HepG2 (cell line): Measurements from ENCODE around the gene DCUN1D4.

Experiments
- TF ChIP-seq, protein P1 (sequence below), 2 experiments: IDR thresholded peaks; 2 replicates each; pipeline ENCODE4 v1.6.1; 2011 to 2012; ENCODE audit warnings: low read length in 2 of 2, borderline replicate concordance in 1 of 2, low read depth in 1 of 2, mild to moderate bottlenecking in 1 of 2, moderate library complexity in 1 of 2
- TF ChIP-seq, protein P2 (sequence below): sonication (generic); formaldehyde crosslinking; IDR thresholded peaks from 2 replicates; pipeline ENCODE4 v1.5.0; 2020; ENCODE audit warnings: mild to moderate bottlenecking, missing genetic modification reagents, moderate library complexity

DNA sequence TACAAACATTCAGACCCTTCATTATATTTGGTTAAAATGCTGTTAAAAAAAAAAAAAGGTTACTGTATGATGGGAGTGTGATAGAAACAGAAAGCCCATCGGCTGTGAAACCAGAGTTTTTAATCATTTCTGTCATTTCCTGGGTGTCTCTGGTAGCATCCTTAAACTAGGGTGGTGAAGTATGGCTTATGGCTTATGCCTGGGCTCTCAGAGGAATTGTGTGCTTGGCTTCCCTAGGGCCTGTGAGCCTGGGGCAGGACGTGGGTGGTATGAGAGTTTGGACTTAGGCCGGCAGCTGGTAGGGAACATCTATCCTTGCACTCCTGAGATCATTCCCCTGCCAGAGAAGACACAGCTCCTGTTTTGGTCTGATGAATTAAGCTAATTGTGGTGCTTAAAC, 52.2 kb downstream of the DCUN1D4 start:
- TF ChIP-seq, protein P1, sequence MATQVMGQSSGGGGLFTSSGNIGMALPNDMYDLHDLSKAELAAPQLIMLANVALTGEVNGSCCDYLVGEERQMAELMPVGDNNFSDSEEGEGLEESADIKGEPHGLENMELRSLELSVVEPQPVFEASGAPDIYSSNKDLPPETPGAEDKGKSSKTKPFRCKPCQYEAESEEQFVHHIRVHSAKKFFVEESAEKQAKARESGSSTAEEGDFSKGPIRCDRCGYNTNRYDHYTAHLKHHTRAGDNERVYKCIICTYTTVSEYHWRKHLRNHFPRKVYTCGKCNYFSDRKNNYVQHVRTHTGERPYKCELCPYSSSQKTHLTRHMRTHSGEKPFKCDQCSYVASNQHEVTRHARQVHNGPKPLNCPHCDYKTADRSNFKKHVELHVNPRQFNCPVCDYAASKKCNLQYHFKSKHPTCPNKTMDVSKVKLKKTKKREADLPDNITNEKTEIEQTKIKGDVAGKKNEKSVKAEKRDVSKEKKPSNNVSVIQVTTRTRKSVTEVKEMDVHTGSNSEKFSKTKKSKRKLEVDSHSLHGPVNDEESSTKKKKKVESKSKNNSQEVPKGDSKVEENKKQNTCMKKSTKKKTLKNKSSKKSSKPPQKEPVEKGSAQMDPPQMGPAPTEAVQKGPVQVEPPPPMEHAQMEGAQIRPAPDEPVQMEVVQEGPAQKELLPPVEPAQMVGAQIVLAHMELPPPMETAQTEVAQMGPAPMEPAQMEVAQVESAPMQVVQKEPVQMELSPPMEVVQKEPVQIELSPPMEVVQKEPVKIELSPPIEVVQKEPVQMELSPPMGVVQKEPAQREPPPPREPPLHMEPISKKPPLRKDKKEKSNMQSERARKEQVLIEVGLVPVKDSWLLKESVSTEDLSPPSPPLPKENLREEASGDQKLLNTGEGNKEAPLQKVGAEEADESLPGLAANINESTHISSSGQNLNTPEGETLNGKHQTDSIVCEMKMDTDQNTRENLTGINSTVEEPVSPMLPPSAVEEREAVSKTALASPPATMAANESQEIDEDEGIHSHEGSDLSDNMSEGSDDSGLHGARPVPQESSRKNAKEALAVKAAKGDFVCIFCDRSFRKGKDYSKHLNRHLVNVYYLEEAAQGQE (IDR thresholded peaks at IDR 0.05; ENCODE audit: borderline replicate concordance in 1 of 2, low read depth in 1 of 2, low read length in 2 of 2): no peak
- TF ChIP-seq, protein P2, sequence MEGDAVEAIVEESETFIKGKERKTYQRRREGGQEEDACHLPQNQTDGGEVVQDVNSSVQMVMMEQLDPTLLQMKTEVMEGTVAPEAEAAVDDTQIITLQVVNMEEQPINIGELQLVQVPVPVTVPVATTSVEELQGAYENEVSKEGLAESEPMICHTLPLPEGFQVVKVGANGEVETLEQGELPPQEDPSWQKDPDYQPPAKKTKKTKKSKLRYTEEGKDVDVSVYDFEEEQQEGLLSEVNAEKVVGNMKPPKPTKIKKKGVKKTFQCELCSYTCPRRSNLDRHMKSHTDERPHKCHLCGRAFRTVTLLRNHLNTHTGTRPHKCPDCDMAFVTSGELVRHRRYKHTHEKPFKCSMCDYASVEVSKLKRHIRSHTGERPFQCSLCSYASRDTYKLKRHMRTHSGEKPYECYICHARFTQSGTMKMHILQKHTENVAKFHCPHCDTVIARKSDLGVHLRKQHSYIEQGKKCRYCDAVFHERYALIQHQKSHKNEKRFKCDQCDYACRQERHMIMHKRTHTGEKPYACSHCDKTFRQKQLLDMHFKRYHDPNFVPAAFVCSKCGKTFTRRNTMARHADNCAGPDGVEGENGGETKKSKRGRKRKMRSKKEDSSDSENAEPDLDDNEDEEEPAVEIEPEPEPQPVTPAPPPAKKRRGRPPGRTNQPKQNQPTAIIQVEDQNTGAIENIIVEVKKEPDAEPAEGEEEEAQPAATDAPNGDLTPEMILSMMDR (CRISPR knock-in tag): no peak
